HepG2 (cell line): ENCODE data around the gene TFDP2. TPM values are rescaled to one million over a fixed set of nuclear protein-coding genes. Genes with fewer than 3 reads are reported as not detected.
A peak's percentile ranks its signal among the peaks of the same experiment; 100 is the strongest.

Source experiments
- ATAC-seq: fragments of 200-7000 bp; cut with Tn5 transposase; 3 replicates; pipeline ENCODE4 v1.9.1; 2020; ENCODE audit warnings: mild to moderate bottlenecking, moderate library complexity
- BruUV-seq: library from RNA; stranded (reverse); fragments of 400-500 nt; replicated peaks from 2 replicates; lab custom pipeline; 2021; lab: Mats Ljungman, UMichigan
- CTCF ChIA-PET: fragments of 300-600 bp; formaldehyde crosslinking; extraction: SDS; loops from one replicate; lab custom pipeline; 2021; ENCODE audit warnings: low total read pairs, inconsistent platforms, low intra/inter-chr PET ratio; lab: Yijun Ruan, JAX
- POLR2A ChIA-PET: fragments of 350-600 bp; sonication (Branson Sonifier 250); formaldehyde crosslinking; loops from one replicate; lab custom pipeline; 2020; ENCODE audit warnings: antibody characterized with exemption, inconsistent platforms; lab: Yijun Ruan, JAX
- DNase-seq: peaks from one replicate; pipeline ENCODE4 v3.0.0-alpha.2; 2015; ENCODE audit warnings: low spot score
- FAIRE-seq: peaks from 3 replicates; lab custom pipeline; 2011; peaks lifted over from hg19 to GRCh38; lab: Jason Lieb, UNC
- H2AFZ ChIP-seq: one replicate; pipeline ENCODE4 v1.6.1; 2011; ENCODE audit warnings: low read length, inconsistent platforms
- H3K27ac ChIP-seq: fragments of 300-600 bp; 3 replicates; pipeline ENCODE4 v1.8.0; 2011; ENCODE audit warnings: mixed run types, mild to moderate bottlenecking, mixed read lengths, low read length, inconsistent platforms; ENCODE audit not compliant: insufficient read depth; ENCODE audit errors: extremely low read length
- H3K27me3 ChIP-seq, 2 experiments: fragments of 200-600 bp in 1 of 2; 2 replicates in 1 of 2; 3 replicates in 1 of 2; pipeline versions ENCODE4 v1.6.0 to v1.8.0; 2011; ENCODE audit warnings: low read length in 2 of 2, mild to moderate bottlenecking in 2 of 2, moderate library complexity in 2 of 2, inconsistent platforms in 1 of 2; ENCODE audit not compliant: insufficient read depth in 2 of 2, control insufficient read depth in 1 of 2
- H3K36me3 ChIP-seq, 2 experiments: fragments of 200-600 bp in 1 of 2; replicated peaks in 1 of 2; 2 replicates in 1 of 2; 3 replicates in 1 of 2; pipeline versions ENCODE4 v1.5.1 to v1.8.0; 2011; ENCODE audit warnings: low read length in 2 of 2, inconsistent platforms in 1 of 2; ENCODE audit not compliant: insufficient read depth in 2 of 2, control insufficient read depth in 1 of 2
- H3K4me1 ChIP-seq: 2 replicates; pipeline ENCODE4 v1.5.1; 2012; ENCODE audit warnings: low read length, inconsistent platforms; ENCODE audit not compliant: insufficient read depth
- H3K4me2 ChIP-seq: 2 replicates; pipeline ENCODE4 v1.6.0; 2011; ENCODE audit warnings: low read depth, low read length, inconsistent platforms
- H3K4me3 ChIP-seq, 3 experiments: fragments of 200-600 bp in 1 of 3; sonication (generic), shearing (Covaris generic) in 1 of 3; replicated peaks in 1 of 3; 2 replicates each; pipeline ENCODE4 v1.5.1; 2011 to 2016; ENCODE audit warnings: low read length in 3 of 3, inconsistent platforms in 2 of 3, low read depth in 2 of 3, mild to moderate bottlenecking in 2 of 3, control low read depth in 1 of 3, mixed read lengths in 1 of 3; ENCODE audit not compliant: insufficient read depth in 1 of 3
- H3K79me2 ChIP-seq: one replicate; pipeline ENCODE4 v1.6.1; 2011; ENCODE audit warnings: low read length, inconsistent platforms; ENCODE audit not compliant: insufficient read depth
- H3K9ac ChIP-seq: 2 replicates; pipeline ENCODE4 v1.6.0; 2011; ENCODE audit warnings: mild to moderate bottlenecking, low read depth, low read length, inconsistent platforms; ENCODE audit not compliant: insufficient read depth
- H3K9me3 ChIP-seq: 2 replicates; pipeline ENCODE4 v1.5.1; 2012; ENCODE audit warnings: mild to moderate bottlenecking, low read length
- H4K20me1 ChIP-seq: 2 replicates; pipeline ENCODE4 v1.6.0; 2011; ENCODE audit warnings: inconsistent platforms, mild to moderate bottlenecking, low read length, moderate library complexity; ENCODE audit not compliant: insufficient read depth
- AGO2 ChIP-seq: fragments of 200-400 bp; formaldehyde crosslinking; optimal IDR thresholded peaks from 2 replicates; pipeline ENCODE3; 2017; ENCODE audit warnings: mild to moderate bottlenecking, low read depth, low read length, moderate library complexity
- ATF1 ChIP-seq: IDR thresholded peaks from 2 replicates; pipeline ENCODE4 v1.6.1; 2016; ENCODE audit warnings: mild to moderate bottlenecking, control low read depth
- HBP1 ChIP-seq: IDR thresholded peaks from 2 replicates; pipeline ENCODE4 v1.6.1; 2016; ENCODE audit warnings: low read depth, control low read depth
- IRF2 ChIP-seq: IDR thresholded peaks from 2 replicates; pipeline ENCODE4 v1.6.1; 2018; ENCODE audit warnings: missing genetic modification reagents, missing compliant biosample characterization
- MAFF ChIP-seq: IDR thresholded peaks from 2 replicates; pipeline ENCODE4 v1.6.1; 2011; ENCODE audit warnings: low read depth, low read length, improper control_type of control experiment
- MAFK ChIP-seq, 2 experiments: IDR thresholded peaks in 1 of 2; conservative IDR thresholded peaks in 1 of 2; 2 replicates each; pipeline ENCODE4 v1.6.1; 2011; ENCODE audit warnings: improper control_type of control experiment in 2 of 2, low read length in 2 of 2
- MED1 ChIP-seq: sonication (generic); formaldehyde crosslinking; IDR thresholded peaks from 2 replicates; pipeline ENCODE4 v1.4.0; 2020; ENCODE audit warnings: missing genetic modification reagents
- SNRNP70 ChIP-seq: fragments of 200-400 bp; formaldehyde crosslinking; IDR thresholded peaks from 2 replicates; pipeline ENCODE4 v1.6.1; 2017; ENCODE audit warnings: mild to moderate bottlenecking, low read depth, low read length, moderate library complexity
- STAT5B ChIP-seq: sonication (generic); formaldehyde crosslinking; IDR thresholded peaks from 2 replicates; pipeline ENCODE4 v1.4.0; 2020; ENCODE audit warnings: missing genetic modification reagents
- ZFP1 ChIP-seq: IDR thresholded peaks from 2 replicates; pipeline ENCODE4 v1.6.1; 2016
- ZFX ChIP-seq: sonication (generic); formaldehyde crosslinking; IDR thresholded peaks from 2 replicates; pipeline ENCODE4 v1.4.0; 2020; ENCODE audit warnings: mild to moderate bottlenecking, low read depth, missing genetic modification reagents, moderate library complexity
- ZKSCAN8 ChIP-seq: IDR thresholded peaks from 2 replicates; pipeline ENCODE4 v1.6.1; 2016; ENCODE audit warnings: borderline replicate concordance, missing genetic modification reagents, missing compliant biosample characterization
- ZNF263 ChIP-seq: sonication (generic); formaldehyde crosslinking; IDR thresholded peaks from 2 replicates; pipeline ENCODE4 v1.4.0; 2020; ENCODE audit warnings: missing genetic modification reagents
- ZNF282 ChIP-seq: fragments of 450-650 bp; IDR thresholded peaks from 2 replicates; pipeline ENCODE4 v1.6.1; 2018; ENCODE audit not compliant: partially characterized antibody
- ZNF484 ChIP-seq: sonication (generic); formaldehyde crosslinking; IDR thresholded peaks from 2 replicates; pipeline ENCODE4 v1.5.1; 2020; ENCODE audit warnings: mild to moderate bottlenecking, low read depth, missing genetic modification reagents, borderline replicate concordance
- WGBS: methylation state at CpG from one replicate; pipeline ENCODE4 v1.1.6; 2017; ENCODE audit warnings: low lambda C conversion rate; 5-methylcytosine and 5-hydroxymethylcytosine counted together
- in situ Hi-C: cut with HindIII; loops from 2 replicates; pipeline ENCODE4 v1.10.0; 2017; ENCODE audit warnings: low pct_unique_long_range_greater_than_20kb; ENCODE audit not compliant: extremely low pct_ligation_motif_present
- intact Hi-C: fragments of 100-400 bp; cut with micrococcal nuclease; formaldehyde crosslinking; loops from one replicate; pipeline ENCODE4 v1.10.0; 2022; ENCODE audit not compliant: unreplicated experiment
- polyA plus RNA-seq, 8 experiments: library from polyadenylated mRNA; depleted of rRNA in 3 of 8; stranded (reverse) in 7 of 8; unstranded in 1 of 8; fragments of >200 nt; fragmentation: Illumina TruSeq in 4 of 8; extraction: Trizol in 4 of 8; gene quantifications; 2 replicates each; pipeline versions ENCODE4 v1.2.1 to v1.2.3, GENCODE V29; 2011 to 2016; ENCODE audit warnings: low read depth in 4 of 8, missing spikeins in 1 of 8, mixed read lengths in 1 of 8; ENCODE audit not compliant: insufficient read depth in 1 of 8
- total RNA-seq, 5 experiments: library from RNA; depleted of rRNA; stranded (reverse); fragments of >200 nt; fragmentation: Illumina TruSeq; extraction: Trizol; gene quantifications; 2 replicates each; pipeline ENCODE4 v1.2.3, GENCODE V29; 2016; ENCODE audit warnings: low read depth in 1 of 5

The TFDP2 gene
- total and polyA plus RNA-seq, 2 of the 13 experiments (the other 11 are each of a cell fraction or from before 2014, with no cell fraction given) = 17.9 to 37.4 TPM

- TF ChIP-seq STAT5B (CRISPR knock-in tag) = no peak
Measured at GRCh38 chr3:142152384-142152783, 3.0 kb upstream of the TFDP2 start (continued).

GRCh38 chr3:142151828-142152227 is 2.5 kb upstream of the TFDP2 start:
- H3K27me3 ChIP-seq = no peaks in the 10 kb centered on the region
- WGBS = 8% methylated on average over 1 of the region's 1 CpG
- in situ Hi-C loops = no loop called here
- H3K9ac ChIP-seq = no peak overlapping the region
- FAIRE-seq (no peak), ATAC-seq (no peak), DNase-seq (no peak)
- no peak overlapping the region for H3K4me3 ChIP-seq
- POLR2A ChIA-PET = no interaction called here
- intact Hi-C loops = no loop called here
- H3K36me3 ChIP-seq = no peaks in the 10 kb centered on the region
- no peak overlapping the region for H2AFZ ChIP-seq
- CTCF ChIA-PET = interaction anchor here (0.9 to 1.3 kb wide), 2 partner anchors 26 to 189 kb away, joined by 3 to 7 read pairs; no protein-coding TSS in a partner anchor
- no peaks in the 10 kb centered on the region for H3K9me3 ChIP-seq
- H3K4me2 ChIP-seq = no peak overlapping the region
- H3K4me1 ChIP-seq = peaks cover 29% of the 10 kb centered on the region
- no peaks in the 10 kb centered on the region for H4K20me1 ChIP-seq
- H3K27ac ChIP-seq = no peak overlapping the region
- peaks cover 16% of the 10 kb centered on the region for H3K79me2 ChIP-seq
- TF ChIP-seq ZKSCAN8 (CRISPR knock-in tag) (peak; percentile 93), HBP1 (no peak)
- no TSS peak for BruUV-seq

GRCh38 chr3:142151240-142151639 is 1.9 kb upstream of the TFDP2 start:
- no peak for FAIRE-seq
- TF ChIP-seq IRF2 (CRISPR knock-in tag) = no peak
- no peak for TF ChIP-seq ZNF263 (CRISPR knock-in tag)
- TF ChIP-seq ZFP1 (CRISPR knock-in tag) = no peak
- TF ChIP-seq MED1 (CRISPR knock-in tag) = no peak
- TF ChIP-seq MAFF = peak; percentile 60; the same call in 1 of the 2 replicates
- TF ChIP-seq ZNF484 (CRISPR knock-in tag) = no peak
- no peak for TF ChIP-seq ATF1
- TF ChIP-seq AGO2 = no peak
- no peak for TF ChIP-seq ZNF282
- TF ChIP-seq SNRNP70 = no peak
- TF ChIP-seq MAFK (conservative IDR thresholded peaks at IDR 0.05 in 1 of 2, IDR thresholded peaks at IDR 0.05 in 1 of 2; ENCODE audit: low read length in 2 of 2) = peak; percentile 57 to 71
- TF ChIP-seq ZFX (CRISPR knock-in tag) = no peak
- TF ChIP-seq, all 625 proteins: peak for 2
- POLR2A ChIA-PET = no interaction called here
- WGBS = 73% methylated on average over 3 of the region's 3 CpGs
- DNase-seq = no peak
- H3K27ac ChIP-seq = no peak overlapping the region
- no TSS peak for BruUV-seq
- H3K9ac ChIP-seq = no peak overlapping the region
- peaks cover 19% of the 10 kb centered on the region for H3K79me2 ChIP-seq
- H3K36me3 ChIP-seq = no peaks in the 10 kb centered on the region
- no peaks in the 10 kb centered on the region for H3K27me3 ChIP-seq
- H3K4me2 ChIP-seq = no peak overlapping the region
- no peaks in the 10 kb centered on the region for H3K9me3 ChIP-seq
- in situ Hi-C loops = no loop called here
- CTCF ChIA-PET = interaction anchor here (0.9 kb wide), 1 partner anchor 188 kb away, joined by 3 read pairs; no protein-coding TSS in a partner anchor
- intact Hi-C loops = no loop called here
- ATAC-seq = no peak
- no peaks in the 10 kb centered on the region for H4K20me1 ChIP-seq
- no peak overlapping the region for H3K4me3 ChIP-seq
- H2AFZ ChIP-seq = no peak overlapping the region
- peaks cover 34% of the 10 kb centered on the region for H3K4me1 ChIP-seq
